Activated CD4-positive, CD25-positive, alpha-beta regulatory T cell treated with anti-CD3 and anti-CD28 coated beads, Interleukin-2, amount 50 U/mL, for 16 hours (primary cell): ENCODE data around the gene SYTL3.
"Not testable (repeated sequence)": the region's sequence is repeated elsewhere in the genome, so short reads cannot be mapped to it uniquely, and the experiment has no call there.

ENCODE experiments used
- DNase-seq: peaks from one replicate; pipeline ENCODE4 v3.0.0-alpha.2; 2020; ENCODE audit warnings: low read depth, low spot score

Gene SYTL3

DNA sequence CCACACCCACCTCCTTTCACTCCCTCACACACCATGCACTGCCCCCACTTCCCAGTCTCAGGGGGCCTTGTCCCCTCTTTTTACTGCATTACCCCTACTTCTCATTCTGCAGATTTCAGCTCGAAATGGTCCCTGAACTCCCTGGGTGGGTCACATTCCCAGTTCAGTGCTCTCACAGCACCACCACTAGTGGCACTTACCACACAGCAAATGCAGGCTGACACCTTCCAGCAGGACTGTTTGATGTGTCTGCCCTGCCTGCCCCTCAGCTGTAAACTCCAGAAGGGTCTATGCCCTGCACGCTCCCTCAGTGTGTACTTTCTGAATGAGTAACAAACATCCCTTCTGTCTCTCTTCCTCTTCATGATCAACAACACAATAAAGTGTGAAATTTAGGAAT, 9.3 kb upstream of the SYTL3 start:
- no peak for DNase-seq

DNA sequence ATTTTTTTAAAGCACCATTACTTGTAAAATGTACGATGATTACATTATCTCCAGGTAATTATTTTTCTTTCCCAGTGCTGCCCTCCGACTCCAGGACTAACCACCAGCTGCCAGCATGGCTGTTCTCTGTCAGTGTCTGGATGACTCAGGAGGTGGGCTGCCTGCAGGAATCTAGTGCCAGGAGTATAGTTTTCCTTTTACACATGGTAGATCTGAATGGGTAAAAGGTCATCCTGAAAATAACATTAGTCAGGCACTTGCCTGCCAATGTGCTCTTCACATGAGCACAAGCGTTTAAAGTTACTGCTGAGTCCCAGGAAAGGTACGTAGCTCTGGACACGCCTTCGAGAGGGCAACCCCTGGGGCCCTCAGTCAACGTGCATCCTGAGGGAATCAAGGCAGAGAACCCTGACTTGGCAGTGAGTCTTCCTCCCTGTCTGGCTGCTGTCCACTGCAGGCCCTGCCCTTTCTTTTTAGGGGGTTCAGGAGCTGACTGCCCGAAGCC, 7.7 kb upstream of the SYTL3 start:
- no peak for DNase-seq

GRCh38 chr6:158643836-158644230, 6.0 kb upstream of the SYTL3 start:
- DNase-seq: no peak

DNA sequence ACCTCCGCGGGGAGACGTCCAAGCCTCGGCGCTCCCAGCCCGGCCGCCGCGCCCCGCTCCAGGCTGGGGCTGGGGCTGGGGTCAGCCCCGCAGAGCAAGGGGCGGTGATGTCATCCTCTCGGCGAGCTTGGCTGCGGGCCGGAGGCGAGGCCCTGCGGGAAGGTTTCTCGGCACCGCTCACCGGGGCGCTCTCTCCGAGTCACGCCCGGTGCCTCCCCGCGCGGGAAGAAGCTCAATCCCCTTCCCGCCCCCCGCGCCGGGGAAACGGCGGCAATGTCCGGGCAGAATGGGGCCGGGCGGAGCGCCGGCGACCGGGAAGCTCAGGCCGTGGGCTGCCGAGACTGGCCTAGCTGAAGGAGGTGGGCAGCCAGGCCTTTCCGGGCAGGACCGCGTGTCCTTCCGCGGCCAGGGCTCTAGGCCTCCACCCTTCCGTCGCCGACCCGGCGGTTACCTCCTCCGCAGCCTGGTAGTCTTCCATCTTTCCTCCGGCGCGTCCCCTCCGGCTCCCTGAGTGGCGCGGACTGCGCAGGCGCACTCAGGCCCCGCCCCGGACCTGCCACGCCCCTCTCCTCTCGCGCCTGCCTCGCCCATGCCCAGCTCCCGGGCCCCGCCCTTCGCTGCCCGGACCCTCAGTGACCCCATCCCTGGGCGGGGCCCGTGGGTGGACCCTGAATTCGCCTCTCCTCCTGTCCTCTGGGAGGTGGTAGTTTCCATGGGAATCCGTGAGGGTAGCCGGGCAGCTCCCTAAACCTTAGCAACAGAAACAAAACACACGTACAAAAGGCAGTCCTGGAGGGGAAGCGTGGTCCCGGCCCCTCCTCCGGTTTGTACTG, 5.4 kb upstream of the SYTL3 start, which contains the start of gene DYNLT1:
TSS of gene DYNLT1 (minus strand) at position 513 of the 833 bp plus-strand sequence. CDS start at position 478, 35 bp downstream.
- peak; percentile 77 for DNase-seq

DNA sequence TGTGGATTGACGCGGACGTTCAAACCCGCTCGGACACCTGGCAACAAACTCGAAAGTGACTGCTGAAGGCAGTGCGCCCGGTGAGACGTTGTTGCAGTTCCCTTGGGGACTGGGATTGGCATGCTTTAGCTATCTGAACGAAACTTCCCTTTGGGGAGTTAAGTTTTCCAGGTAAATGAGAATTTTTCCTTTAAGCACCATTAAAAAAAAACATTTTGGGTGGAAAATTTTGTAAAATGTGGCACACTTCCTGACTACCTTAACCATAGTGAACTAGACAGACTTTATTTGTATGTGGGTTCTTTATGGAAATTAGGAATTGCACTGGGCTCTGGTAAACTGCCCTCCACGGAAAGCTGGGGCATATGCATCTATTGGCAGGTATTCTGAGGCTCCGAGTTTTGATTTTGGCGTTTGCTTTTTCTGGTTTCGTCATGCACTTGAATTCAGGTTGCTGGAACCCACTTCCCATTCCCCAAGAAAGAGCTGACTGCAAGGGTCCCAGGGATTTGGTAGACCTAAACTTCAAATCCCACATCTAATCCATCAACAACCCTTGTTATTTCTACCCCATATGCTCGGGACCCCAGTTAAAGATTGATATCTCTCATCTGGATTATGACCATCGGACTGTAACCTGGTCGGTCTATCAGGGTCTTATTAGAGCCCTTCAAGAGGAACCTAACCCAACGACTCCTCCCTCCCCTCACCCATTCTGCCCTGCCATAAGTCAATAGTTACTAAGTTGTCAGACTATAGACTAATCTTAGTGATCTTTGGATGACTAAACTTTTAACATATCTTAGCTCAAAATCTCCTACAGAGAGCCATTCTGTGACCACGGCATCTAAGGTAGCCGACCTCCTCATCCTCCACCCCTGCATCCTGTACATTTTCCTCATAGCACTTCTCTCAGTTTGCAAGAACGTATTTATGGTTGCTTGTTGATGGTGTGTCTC, 4.5 kb upstream of the SYTL3 start:
- DNase-seq: no peak

DNA sequence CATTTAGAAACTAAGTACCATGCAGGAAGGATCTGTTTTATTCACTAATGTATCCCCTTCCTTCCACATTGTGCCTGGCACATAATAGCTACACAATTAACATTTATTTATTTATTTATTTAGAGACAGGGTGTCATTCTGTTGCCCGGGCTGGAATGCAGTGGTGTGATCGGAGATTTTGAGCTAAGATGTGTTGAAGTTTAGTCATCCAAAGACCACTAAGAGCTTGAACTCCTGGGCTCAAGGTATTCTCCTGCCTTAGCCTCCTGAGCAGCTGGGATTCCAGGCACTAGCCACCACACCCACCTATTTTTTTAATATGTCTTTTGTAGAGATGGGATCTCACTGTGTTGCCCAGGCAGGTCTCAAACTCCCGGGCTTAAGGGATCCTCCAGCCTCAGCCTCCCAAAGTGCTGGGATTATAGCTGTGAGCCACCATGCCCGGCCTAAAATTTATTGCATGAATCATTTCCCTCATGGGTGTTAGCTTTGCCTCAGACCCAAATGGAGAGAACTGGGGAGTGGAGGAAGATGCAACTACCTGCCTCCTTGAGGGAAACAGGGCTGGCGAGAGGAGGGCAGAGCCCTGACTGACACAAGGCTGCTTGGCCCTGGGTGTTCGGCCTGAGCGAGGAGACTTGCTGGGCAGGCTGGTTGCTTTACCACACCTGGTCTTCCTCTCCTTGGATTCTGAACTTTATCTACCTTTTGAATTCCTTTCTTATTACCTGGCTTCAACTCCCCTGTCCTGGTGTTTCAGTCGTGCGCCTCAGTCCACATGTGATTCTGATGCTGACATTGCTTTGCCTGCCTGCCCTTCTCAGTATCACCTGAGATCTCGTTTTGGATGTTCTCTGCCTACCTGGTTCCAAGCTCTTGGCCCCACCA, 3.6 kb upstream of the SYTL3 start:
- no peak for DNase-seq

- DNase-seq: no peak
Measured at GRCh38 chr6:158647501-158647900, 2.4 kb upstream of the SYTL3 start.

- no peak for DNase-seq
Measured at GRCh38 chr6:158648682-158649131, 1.1 kb upstream of the SYTL3 start.

DNA sequence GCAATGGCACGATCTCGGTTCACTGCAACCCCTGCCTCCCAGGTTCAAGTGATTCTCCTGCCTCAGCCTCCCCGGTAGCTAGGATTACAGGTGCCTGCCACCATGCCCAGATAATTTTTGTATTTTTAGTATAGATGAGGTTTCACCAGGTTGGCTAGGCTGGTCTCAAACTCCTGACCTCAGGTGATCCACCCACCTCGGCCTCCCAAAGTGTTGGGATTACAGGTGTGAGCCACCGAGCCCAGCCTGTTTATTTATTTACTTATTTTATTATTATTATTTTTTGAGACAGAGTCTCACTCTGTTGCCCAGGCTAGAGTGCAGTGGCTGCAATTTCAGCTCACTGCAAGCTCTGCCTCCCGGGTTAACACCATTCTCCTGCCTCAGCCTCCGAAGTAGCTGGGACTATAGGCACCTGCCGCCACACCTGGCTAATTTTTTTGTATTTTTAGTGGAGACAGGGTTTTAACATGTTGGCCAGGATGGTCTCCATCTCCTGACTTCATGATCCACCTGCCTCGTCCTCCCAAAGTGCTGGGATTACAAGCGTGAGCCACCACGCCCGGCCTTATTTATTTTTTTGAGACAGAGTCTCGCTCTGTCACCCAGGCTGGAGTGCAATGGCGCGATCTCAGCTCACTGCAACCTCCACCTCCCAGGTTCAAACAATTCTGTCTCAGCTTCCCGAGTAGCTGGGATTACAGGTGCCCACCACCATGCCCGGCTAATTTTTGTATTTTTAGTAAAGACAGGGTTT, 2.3 kb downstream of the SYTL3 start:
- not testable (repeated sequence) for DNase-seq

DNA sequence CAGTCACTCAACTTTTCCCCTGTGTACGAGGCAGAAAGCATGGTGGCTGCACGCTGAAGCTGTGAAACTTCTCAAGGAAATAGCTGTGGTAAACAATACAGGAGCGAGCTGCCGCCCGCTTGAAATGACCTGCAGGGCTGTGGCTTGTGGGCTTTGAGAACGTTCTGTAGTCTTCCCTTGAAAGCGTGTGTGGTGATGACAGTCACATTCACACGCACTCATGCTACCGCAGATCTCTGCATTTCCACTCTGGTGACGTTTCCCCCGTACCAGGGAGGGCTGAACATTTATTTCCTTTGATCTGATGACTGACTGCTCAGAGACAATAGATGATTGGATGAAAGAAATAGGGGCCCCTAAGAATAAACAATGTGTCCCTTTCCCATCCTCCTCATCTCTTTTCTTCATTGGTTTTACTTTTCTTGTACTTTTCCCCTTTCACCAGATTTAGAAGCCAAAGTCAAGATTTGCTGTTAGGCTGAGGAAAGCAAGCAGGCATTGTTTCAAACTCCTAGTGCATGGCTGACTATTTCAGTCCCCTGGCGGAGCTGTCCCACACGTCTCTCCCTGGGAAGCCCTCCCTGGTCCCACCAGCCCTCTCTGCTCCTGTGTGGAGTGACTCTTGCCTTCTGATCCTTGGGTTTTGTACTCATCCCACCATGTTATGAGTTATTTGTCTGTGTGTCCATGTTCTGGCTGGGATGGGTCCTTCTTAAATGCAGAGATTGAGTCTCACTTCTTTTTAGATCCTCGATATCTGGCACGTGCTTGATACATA, 3.9 kb downstream of the SYTL3 start:
- peak; percentile 84 for DNase-seq

GRCh38 chr6:158654498-158654897, 4.6 kb downstream of the SYTL3 start:
- no peak for DNase-seq

- no peak for DNase-seq
Measured at GRCh38 chr6:158654960-158655489, 5.2 kb downstream of the SYTL3 start.

DNA sequence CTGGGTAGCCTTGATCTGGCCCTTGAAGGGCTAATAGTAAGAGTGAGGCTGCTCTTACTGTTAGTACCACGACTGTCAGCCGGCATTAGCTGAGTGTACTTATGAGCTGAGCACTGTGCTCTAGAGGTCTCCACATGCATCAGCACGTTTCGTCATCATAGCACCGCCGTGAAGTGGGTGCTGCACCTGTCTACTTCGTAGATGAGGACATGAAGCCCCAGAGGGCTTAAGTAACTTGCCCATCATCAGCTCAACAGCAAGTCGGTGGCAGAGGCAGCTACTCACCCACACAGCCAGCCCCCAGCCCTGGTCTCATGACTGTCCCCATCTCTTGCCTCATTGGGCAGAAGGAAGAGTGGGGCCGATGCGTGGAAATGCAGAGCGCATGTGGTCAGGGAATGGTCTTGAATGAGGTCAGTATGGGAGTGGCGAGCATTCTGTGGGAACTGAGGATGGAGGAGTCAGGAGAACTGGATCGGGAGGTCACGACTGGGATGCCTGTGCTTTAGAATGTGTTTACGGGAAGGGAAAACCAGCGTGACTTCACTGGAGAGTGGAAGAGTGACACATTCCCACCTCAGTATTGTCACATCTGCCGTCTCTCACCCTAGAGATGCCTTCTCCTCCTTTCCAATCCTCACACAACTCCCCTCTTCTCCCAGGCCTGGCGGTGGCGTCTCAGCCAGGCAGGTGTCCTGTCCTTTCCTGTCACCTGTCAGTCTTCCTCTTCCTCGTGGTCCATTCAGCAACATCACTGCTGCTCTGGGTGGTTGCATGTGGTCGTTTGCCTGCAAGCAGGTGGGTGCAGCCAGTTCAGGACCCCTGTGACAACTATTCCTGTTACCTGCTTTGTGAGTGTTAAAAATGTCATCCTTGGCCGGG, 6.0 kb downstream of the SYTL3 start:
- DNase-seq: no peak

DNA sequence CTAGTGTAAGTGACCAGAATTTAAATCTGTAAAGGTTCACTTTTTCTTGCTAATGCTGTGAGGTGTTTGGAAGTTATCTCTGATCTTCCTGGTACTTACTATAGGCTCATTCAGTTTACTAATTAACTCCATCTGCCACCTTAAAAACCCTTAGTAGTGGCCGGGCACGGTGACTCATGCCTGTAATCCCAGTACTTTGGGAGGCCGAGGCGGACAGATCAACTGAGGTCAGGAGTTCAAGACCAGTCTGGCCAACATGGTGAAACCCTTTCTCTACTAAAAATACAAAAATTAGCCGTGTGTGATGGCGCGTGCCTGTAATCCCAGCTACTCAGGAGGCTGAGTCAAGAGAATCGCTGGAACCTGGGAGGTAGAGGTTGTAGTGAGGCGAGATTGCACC, 7.1 kb downstream of the SYTL3 start:
- DNase-seq: not testable (repeated sequence)

DNA sequence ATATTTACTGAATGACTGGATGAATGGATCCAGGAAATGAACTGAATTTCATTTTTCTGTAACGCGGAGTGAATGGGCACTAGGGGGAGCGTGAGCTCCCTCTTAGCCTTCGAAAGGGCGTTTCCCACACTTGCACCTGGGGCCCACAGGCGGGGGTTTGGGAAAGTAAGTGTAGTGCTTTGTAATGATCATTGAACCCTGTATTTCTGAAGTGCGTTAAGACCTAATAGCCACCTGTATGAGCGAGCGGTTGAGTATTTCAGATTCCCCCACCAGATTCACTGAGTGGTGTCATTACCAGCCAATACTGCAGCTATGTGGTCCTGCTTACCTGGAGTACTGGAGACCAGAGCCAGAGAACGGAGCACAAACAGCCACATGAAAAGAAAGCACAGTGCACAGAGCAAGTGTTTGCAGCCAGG, 10.5 kb downstream of the SYTL3 start:
- no peak for DNase-seq

DNA sequence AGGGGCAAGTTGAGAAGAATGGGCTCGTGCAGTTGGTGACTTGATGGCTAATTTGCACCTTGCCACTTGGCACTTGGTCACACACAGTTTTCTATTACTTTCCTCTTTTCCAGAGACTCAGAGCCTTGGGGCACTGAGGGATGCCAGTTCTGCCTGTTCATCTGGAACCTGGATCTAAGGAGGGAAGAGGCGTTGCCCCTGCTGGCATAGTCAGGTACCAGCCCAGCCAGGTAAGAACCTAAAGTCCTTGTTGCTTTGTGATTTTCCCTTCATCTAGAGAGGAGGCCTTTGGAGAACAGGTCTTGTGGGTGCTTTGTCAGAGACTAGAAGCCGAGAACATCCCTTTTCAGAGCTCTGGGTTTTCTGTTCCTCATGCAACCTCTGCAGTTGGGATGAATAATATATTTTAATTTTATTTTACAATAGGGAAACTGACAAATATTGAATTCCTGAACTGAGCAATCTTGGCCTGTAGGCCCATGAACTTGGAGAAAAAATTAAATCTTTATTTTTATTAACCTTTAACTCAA, 11.4 kb downstream of the SYTL3 start:
- DNase-seq: no peak

DNA sequence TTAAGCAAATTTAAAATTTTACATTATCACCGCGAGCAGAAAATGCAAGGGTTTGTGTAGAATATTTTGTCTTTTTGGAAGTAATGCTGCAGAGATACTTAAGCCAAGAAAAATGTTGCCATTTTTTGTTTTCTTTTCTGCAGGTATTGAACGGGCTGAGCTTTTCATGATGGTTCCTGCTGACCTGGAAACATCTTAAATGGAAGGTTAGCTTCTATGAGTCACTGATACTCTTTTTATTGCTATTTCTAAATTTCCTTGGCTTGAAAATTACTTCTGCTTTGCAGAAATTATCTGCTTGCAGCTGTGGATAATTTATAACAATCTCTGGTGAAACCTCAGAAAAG, 12.7 kb downstream of the SYTL3 start:
- DNase-seq: no peak

DNA sequence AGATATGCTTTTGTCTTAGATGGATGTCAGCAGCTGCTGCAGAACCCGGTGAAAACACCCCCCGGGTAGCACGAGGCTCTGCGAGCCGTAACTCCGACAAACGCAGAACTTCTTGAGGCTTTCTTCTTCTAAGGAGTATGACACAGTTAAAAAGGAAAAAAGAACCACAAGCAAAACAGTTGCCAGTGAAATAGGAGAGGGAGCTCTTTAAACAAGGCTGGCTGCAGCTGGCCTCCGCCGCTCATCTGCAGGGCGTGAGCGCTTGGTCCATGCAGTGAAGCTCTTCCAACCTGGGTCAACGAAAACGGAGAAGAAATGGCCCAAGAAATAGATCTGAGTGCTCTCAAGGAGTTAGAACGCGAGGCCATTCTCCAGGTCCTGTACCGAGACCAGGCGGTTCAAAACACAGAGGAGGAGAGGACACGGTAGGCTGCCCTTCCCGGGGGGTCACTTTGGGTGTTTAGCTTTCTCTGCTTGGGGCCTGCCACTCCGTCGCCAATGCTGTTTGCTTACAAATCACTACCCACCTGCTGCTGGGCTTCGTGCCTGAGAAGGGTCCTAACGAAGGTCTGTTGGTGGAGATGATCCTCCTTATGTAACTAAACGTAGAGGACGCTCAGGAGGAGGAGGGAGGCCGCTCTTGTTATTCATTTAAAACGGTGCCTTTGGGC, 13.2 kb downstream of the SYTL3 start:
- DNase-seq: no peak
